GM18505 (cell line): ENCODE measurements around the gene SLC22A3.
"Not testable (repeated sequence)": the region's sequence is repeated elsewhere in the genome, so short reads cannot be mapped to it uniquely, and the experiment has no call there.

Source experiments
- ATAC-seq: cut with Tn5 transposase; IDR thresholded peaks from one replicate; pipeline ENCODE4 v1.9.1; 2021; ENCODE audit not compliant: unreplicated experiment
- POLR2A ChIP-seq: IDR thresholded peaks from 4 replicates; pipeline ENCODE4 v1.6.1; 2011; ENCODE audit warnings: borderline replicate concordance; ENCODE audit not compliant: insufficient read depth, insufficient read length; ENCODE audit errors: extremely low read depth

Gene SLC22A3

DNA sequence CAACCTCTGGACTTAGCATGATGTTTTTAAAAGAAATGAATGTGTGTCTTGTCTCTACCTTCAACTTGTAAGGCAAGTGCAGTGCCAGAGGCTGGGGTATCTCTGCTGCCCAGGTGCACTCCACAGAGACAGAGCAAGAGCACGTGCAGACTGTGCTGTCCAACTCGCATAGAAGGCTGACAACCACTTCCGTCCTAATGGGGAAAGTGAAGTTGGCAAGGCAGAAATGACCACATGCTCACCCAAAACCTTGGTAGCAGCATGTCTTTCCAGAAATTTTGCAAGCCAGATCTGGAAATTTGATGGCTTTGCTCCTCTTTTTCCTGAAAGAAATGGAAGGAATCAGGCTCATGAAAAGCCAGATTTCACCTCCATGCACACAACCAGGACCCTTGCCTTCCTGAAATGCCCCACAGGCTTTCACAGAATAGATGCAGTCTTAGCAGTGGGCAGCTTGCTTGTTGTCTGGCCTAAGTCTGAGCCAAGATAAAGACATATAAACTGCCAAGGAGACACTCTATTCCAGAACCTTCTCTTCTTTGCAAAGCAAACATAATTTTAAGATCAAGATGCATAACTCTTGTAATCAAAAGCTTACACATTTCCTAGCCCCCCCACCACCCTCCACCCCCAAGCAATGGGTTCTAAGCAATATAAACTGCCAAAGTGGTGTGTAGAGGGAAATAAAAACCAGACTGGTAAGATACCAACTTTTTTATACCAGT lies 26.8 kb downstream of the SLC22A3 start:
- no peak for ATAC-seq
- no peak for TF ChIP-seq POLR2A

DNA sequence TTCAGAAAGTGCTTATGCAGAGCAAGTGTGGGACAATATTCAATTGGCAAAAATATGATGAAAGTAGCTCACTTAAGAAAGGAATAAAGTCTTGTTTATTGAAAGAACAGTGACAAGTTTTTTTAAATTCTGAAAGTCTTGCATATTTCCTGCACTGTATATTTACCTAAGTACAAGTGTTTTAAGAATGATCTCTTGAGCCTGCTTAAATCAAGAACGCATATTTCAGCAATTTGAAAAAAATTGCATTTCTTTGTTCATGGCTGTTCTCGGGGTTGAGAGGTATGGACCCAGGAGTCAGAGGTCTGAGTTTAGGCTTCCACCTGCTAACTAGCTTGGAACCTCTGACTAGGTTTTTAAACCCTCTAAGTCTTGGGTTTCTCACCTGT lies 27.4 kb downstream of the SLC22A3 start:
- no peak for ATAC-seq
- TF ChIP-seq POLR2A: no peak

DNA sequence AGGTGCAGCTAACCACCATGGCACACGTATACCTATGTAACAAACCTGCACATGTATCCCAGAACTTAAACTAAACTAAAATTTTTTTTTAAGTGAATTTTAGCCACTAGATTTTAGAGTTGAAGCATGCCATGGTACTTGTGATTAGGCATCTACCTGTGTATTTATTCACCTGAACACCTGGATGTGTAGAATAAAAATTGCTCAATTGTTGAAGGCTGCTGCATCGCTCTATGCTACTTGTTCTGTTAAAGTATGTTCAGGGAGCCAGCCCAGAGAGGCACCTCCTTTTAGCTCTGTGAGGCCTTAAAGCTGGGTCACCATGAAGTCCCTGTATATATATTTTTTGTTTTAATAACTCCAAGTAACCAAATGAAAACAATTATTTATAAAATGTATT lies 28.3 kb downstream of the SLC22A3 start:
- no peak for ATAC-seq
- no peak for TF ChIP-seq POLR2A

DNA sequence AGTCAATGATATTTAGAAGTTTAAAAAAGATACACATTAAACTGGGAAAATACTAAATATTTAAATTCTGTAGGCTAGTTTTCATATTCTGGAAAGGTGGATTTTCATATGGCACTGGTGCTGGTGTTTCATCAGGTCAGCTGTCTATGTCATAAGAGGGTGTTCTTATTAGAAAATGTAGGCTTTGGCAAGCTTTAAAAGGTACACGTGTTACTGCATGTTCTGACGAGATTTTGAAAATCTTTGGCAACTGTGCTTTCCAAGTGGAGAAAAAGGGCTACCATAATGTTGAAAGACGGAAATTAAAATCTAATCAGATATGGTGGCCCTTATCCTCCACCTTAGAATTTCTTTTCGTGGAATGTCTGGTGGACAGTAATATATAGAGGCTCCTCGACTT lies 30.0 kb downstream of the SLC22A3 start:
- no peak for ATAC-seq
- no peak for TF ChIP-seq POLR2A

DNA sequence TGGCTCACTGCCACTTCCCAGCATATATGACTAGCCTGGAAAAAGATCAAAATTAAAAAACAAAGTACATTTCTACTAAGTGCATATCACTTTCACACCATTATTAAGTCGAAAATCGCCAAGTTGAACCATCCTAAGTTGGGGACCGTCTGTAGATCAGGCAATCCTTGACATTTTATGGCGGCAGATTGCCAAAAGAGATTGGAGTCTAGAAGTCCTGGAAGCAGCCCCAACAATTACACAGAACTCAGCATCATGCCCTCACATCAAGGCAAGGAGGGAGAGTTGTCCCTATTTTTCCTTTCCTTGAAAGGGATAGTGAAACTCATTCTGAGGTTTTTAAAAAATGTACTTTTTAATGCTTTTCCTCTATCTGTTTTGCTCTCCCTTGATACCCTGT lies 30.7 kb downstream of the SLC22A3 start:
- TF ChIP-seq POLR2A: no peak
- ATAC-seq: no peak

DNA sequence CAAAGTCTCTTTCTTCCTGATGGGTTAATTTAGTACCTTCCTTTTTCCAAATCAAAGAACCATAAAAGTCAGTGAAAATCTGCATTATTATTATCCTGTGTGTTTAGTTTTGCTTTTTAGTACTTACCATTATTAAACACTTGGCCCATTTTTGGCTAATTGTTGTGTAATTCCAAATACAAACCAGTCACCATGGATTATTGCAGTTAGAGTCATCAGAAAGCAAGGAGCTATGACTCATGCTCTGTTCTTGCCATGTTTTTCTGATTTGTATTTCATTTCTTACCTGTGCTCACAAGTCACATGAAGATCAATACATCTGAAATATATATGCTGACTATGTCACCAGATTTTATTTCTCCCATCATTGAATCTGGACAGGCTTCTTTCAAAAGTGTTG lies 31.3 kb downstream of the SLC22A3 start:
- ATAC-seq: no peak
- no peak for TF ChIP-seq POLR2A

DNA sequence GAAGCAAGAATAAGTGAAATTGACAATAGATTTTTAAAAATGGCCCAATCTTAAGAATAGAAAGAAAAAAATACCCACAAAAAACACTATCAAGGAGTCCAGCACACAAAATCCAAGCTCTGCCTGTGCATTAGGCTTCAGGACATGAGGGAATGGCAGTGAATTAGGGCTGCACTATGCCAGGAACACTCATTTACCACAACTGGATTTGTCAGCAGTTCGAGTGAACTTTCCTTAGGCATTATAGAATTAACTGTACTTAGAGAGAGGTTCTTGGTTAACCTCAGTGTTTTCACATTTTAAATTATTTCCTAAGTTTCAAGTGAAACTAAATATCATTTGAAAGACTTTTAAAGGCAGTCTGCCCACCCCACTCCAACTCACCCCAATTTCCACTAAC lies 34.8 kb downstream of the SLC22A3 start:
- TF ChIP-seq POLR2A: no peak
- ATAC-seq: no peak

DNA sequence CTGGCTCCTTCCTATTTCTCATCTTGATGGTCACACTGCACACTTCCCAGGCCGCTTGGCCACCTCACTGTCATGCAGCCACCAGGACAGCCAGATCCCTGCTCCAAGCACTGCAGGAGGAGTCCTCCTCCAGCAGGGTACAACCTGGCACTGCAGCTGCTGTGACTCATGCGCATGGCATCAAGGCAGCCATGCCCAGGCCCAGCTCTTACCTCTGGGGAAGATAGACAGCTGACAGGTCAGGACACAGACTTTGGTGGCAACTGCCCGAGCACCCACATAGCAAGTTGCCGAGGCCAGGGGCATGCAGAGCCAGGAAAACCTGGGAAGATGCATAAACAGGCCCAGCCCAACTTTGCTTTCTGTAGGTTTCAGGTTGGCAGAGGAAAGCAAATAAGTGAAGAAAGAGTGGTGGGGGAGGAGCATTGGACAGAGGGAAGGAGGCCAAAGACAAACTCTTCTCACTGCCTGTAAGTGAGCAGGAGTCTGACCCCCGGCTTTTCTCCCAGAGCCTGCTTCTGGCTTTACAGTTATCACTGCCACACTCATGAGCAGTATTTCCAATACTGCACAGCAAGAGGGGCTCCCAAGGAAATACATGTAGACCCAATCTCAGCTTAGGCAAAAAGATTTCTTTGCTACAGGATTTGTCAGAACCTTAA lies 38.8 kb downstream of the SLC22A3 start:
- no peak for TF ChIP-seq POLR2A
- no peak for ATAC-seq

DNA sequence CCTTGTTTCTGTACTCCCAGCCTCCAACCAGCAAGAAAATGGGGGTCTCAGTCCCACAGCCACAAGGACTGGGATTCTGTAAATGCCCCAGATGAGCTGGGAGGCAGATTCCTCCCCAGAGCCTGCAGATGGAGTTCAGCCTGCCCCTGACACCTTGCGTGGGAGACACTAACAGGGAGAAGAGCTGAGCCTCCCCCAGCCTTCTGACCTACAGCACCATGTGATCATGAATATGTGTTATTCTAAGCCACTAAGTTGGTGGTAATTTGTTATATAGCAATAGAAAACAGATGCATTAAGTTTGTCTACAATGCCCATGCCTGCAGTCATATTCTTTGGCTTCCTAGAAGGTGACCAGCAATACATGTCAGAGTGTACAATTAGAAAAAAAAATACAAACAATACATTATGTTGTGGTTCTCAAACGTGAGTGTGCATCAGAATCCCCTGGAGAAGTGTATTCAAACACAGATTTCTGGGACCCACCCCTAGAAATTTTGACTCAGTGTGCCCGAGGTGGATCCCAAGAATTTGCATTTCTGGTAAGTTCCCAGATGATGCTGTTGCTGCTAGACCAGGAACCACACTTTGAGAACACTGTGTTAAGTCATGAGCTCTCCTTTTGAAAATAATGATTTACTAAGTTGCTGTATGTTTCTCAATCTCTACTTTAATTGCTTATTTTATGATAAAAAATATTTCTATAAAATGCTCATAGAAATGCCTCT lies 39.9 kb downstream of the SLC22A3 start:
- TF ChIP-seq POLR2A: no peak
- ATAC-seq: no peak

DNA sequence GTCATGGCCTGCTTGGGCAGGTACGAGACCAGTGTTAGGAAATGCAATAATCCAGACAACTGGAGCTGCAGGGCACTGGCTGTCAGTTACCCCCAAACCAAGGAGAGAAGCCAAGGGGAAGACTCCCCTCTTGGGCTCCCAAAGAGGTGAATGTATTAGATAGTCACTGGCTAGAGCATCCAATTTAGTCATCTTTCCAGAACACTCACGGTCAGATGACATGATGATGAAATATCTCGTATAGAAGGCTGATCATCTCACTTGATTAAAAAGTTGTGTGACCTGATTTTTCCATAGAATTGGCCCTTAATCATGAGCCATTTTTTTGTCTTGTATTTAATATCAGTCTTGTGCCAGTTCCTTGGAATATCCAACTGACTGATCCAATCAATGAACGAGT lies 40.7 kb downstream of the SLC22A3 start:
- TF ChIP-seq POLR2A: no peak
- ATAC-seq: no peak

DNA sequence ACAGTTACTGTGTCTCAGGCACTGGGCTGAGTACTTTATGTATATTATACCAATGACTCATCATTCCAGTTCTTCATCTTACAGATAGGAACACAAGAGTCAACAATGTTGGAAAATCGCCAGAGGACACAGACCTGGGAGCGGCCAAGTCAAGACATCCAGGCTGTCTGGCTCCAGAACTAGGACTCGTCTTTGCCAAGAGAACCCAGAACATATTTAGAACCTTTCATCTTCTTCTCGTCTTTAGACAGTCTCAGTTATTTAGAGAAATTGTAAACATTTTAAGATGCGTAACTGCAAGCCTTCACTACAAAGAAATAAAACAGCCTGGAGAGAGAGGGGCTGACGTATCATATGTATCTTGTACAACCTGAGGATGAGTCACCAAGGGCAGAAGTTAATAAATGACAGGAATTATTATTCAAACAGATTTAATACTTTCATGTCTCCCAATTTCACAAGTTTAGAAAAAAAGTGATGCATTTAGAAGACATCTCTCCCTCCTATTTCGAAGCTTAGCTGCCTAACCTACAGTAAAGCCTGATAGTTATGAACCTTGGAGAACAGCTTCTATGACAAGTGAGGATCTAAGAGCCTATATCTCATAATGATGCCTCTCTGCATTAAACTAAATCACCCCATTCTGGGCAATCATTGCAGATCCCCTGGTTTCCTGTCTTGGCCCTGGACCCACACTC lies 43.4 kb downstream of the SLC22A3 start:
- no peak for TF ChIP-seq POLR2A
- ATAC-seq: no peak

DNA sequence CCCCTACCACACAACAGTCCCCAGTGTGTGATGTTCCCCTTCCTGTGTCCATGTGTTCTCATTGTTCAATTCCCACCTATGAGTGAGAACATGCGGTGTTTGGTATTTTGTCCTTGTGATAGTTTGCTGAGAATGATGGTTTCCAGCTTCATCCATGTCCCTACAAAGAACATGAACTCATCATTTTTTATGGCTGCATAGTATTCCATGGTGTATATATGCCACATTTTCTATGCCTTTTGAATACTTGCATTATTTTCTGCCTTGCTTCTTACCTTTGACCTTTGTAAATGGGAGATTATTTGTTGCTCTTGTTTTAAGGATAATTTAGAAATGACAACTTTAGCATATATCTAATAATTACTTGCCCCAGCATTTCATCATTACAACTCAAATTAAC lies 45.3 kb downstream of the SLC22A3 start:
- not testable (repeated sequence) for ATAC-seq

DNA sequence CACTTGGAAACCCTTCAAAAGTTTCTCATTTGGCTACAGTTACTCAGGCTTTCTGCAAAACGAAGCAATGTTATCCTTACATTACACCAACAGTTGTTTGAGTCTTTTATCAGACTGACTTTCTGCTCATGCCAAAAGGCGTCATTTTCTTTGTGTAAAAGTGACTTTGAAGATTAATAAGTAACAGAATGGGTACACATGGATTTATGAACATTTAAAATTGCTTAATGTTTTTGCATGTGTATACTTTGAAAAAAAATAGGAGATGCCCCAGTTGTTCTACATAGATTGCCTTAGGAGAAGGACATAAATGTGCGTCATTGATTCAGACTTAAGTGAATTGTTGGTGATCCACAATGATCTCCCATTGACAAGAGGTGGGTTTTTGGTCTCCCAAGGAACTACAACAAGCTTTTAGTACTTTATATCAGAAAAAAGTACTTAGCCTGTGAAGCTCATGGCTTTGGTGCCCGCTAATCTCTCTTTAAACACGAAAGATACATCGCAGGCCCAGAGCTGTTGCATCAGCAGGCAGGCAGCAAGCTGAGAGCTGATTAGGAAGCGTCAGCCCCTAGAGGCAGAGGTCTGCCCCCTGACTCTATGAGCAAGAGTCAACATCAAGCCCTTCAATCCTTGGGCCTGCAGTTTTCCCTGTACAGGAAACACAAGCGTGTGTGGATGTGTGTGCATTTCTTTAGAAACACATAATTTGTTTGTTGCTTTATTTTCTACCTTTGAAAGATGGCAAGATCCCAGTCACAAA lies 45.9 kb downstream of the SLC22A3 start:
- ATAC-seq: no peak
- TF ChIP-seq POLR2A: no peak
